H1 (cell line): ENCODE measurements around the gene IFI27L1. TPM values are rescaled to one million over a fixed set of nuclear protein-coding genes. Genes with fewer than 3 reads are reported as not detected.

ENCODE experiments used
- EGR1 ChIP-seq: IDR thresholded peaks from 2 replicates; pipeline ENCODE4 v1.6.1; 2011; ENCODE audit warnings: low read depth, low read length, borderline replicate concordance
- EP300 ChIP-seq, 2 experiments: IDR thresholded peaks; 1 replicate in 1 of 2; 2 replicates in 1 of 2; pipeline ENCODE4 v1.6.1; 2011 to 2012; ENCODE audit warnings: low read depth in 2 of 2, low read length in 2 of 2, mild to moderate bottlenecking in 2 of 2, borderline replicate concordance in 1 of 2, inconsistent platforms in 1 of 2, moderate library complexity in 1 of 2
- RAD21 ChIP-seq, 2 experiments: IDR thresholded peaks in 1 of 2; conservative IDR thresholded peaks in 1 of 2; 2 replicates each; pipeline ENCODE4 v1.6.1; 2011; ENCODE audit warnings: low read depth in 2 of 2, low read length in 2 of 2, improper control_type of control experiment in 1 of 2, inconsistent platforms in 1 of 2, mild to moderate bottlenecking in 1 of 2, moderate library complexity in 1 of 2
- SUZ12 ChIP-seq: fragments of 200-600 bp; sonication (generic); IDR thresholded peaks from 2 replicates; pipeline ENCODE4 v1.6.1; 2012; ENCODE audit warnings: mild to moderate bottlenecking, inconsistent platforms, low read length, moderate library complexity, mixed read lengths
- polyA plus RNA-seq, 7 experiments: library from polyadenylated mRNA; depleted of rRNA in 3 of 7; stranded (reverse) in 5 of 7; unstranded in 2 of 7; fragments of >200 nt in 5 of 7; fragments of 200-250 nt in 2 of 7; gene quantifications; 1 replicate in 5 of 7; 2 replicates in 1 of 7; 4 replicates in 1 of 7; pipeline versions ENCODE4 v1.2.1 to v1.2.3, GENCODE V29; 2011 to 2013; ENCODE audit warnings: missing spikeins in 2 of 7, mixed read lengths in 2 of 7
- total RNA-seq: library from RNA; stranded (reverse); fragmentation: NEBNext Ultra II Directional; extraction: Animal tissue kit (Norgen Biotek cat#: 25700); gene quantifications from 2 replicates; pipeline ENCODE4 v1.2.1, GENCODE V29; 2021
- TF ChIP-seq, protein P1 (sequence below), 3 experiments: IDR thresholded peaks; 1 replicate in 2 of 3; 2 replicates in 1 of 3; pipeline versions ENCODE4 v1.5.1 to v1.6.1; 2011; ENCODE audit warnings: low read length in 3 of 3, mild to moderate bottlenecking in 3 of 3, inconsistent platforms in 2 of 3, low read depth in 1 of 3, moderate library complexity in 1 of 3; ENCODE audit not compliant: insufficient read depth in 1 of 3; ENCODE audit errors: control extremely low read depth in 1 of 3

Gene IFI27L1
- total and polyA plus RNA-seq, 2 of the 8 experiments (the other 6 are each of a cell fraction or from before 2014, with no cell fraction given) = 21.2 to 30.5 TPM

DNA sequence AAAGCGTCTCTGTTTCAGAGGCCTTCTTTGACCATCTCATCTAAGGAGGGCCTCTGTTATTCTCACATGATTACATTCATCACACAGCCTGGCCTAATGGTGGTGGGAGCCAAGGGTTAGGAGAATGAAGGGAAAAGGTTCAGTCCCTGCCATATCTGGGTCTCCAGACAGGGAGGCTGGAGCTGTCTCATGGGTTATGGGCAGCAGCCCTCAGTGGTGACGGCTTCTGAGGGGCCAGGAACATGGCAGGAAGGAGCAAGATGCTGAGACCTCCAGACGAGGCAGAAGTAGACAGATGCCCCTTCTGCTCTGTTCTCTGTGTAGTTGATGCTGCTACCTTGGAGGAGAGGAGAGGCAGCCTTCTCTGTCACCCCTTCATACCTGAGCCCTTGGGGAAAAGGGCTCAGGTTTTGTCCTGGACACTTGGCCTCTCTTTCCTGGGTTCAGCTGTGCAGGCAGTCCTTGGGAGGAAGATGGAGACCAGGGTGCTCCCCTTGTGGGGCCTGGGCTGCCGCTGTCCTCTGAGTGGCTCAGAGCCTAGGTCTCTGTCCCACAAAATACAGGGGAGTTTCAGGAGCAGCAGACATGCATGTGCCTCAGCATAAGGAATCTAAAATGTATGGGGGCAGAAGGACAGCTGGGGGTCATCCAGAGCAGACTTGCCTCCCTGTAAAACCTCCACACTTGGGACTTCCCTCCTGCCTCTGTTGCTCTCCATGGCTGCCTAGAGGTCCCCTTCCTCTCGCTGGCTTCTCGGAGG, 44.7 kb downstream of the IFI27L1 start (continued):
- TF ChIP-seq, protein P1, sequence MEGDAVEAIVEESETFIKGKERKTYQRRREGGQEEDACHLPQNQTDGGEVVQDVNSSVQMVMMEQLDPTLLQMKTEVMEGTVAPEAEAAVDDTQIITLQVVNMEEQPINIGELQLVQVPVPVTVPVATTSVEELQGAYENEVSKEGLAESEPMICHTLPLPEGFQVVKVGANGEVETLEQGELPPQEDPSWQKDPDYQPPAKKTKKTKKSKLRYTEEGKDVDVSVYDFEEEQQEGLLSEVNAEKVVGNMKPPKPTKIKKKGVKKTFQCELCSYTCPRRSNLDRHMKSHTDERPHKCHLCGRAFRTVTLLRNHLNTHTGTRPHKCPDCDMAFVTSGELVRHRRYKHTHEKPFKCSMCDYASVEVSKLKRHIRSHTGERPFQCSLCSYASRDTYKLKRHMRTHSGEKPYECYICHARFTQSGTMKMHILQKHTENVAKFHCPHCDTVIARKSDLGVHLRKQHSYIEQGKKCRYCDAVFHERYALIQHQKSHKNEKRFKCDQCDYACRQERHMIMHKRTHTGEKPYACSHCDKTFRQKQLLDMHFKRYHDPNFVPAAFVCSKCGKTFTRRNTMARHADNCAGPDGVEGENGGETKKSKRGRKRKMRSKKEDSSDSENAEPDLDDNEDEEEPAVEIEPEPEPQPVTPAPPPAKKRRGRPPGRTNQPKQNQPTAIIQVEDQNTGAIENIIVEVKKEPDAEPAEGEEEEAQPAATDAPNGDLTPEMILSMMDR (IDR thresholded peaks at IDR 0.05; ENCODE audit: control extremely low read depth in 1 of 3, insufficient read depth in 1 of 3, low read depth in 1 of 3, low read length in 3 of 3) = no peak
- TF ChIP-seq RAD21 (IDR thresholded peaks at IDR 0.05 in 1 of 2, conservative IDR thresholded peaks at IDR 0.05 in 1 of 2; ENCODE audit: low read depth in 2 of 2, low read length in 2 of 2) (no peak), EGR1 (no peak), EP300 (IDR thresholded peaks at IDR 0.05; ENCODE audit: borderline replicate concordance in 1 of 2, low read depth in 2 of 2, low read length in 2 of 2) (no peak), SUZ12 (no peak)
